GM12878 (cell line): ENCODE measurements around the gene PAM. TPM values are rescaled to one million over a fixed set of nuclear protein-coding genes. Genes with fewer than 3 reads are reported as not detected.

Experiments
- ATAC-seq: fragments of 200-7000 bp; cut with Tn5 transposase; 3 replicates; pipeline ENCODE4 v1.9.1; 2020; ENCODE audit warnings: mild to moderate bottlenecking, moderate library complexity
- BruUV-seq: library from RNA; stranded (reverse); fragments of 400-500 nt; replicated peaks from 2 replicates; lab custom pipeline; 2021; lab: Mats Ljungman, UMichigan
- CTCF ChIA-PET: fragments of 300-600 bp; sonication (Branson Sonifier 250); formaldehyde crosslinking; extraction: SDS; loops from one replicate; lab custom pipeline; 2021; ENCODE audit warnings: inconsistent platforms; lab: Yijun Ruan, JAX
- POLR2A ChIA-PET: fragments of 350-600 bp; formaldehyde crosslinking; extraction: SDS; loops from one replicate; lab custom pipeline; 2021; ENCODE audit warnings: inconsistent platforms; lab: Charles Lee
- RAD21 ChIA-PET: fragments of 300-600 bp; sonication (Branson Sonifier 250); formaldehyde crosslinking; loops from one replicate; lab custom pipeline; 2023; ENCODE audit warnings: antibody characterized with exemption; ENCODE audit not compliant: unreplicated experiment; lab: Charles Lee
- SMC1A ChIA-PET: fragments of 300-600 bp; sonication (Branson Sonifier 250); formaldehyde crosslinking; loops from one replicate; lab custom pipeline; 2023; ENCODE audit not compliant: unreplicated experiment, uncharacterized antibody; lab: Charles Lee
- DNase-seq: peaks from one replicate; pipeline ENCODE4 v3.0.0-alpha.2; 2011; ENCODE audit warnings: low read depth, low spot score
- FAIRE-seq: peaks from 3 replicates; lab custom pipeline; 2011; peaks lifted over from hg19 to GRCh38; lab: Jason Lieb, UNC
- H2AFZ ChIP-seq: 2 replicates; pipeline ENCODE4 v1.6.0; 2011; ENCODE audit warnings: low read depth, low read length, control low read depth; ENCODE audit not compliant: control insufficient read depth
- H3K27ac ChIP-seq: 2 replicates; pipeline ENCODE4 v1.5.1; 2011; ENCODE audit warnings: control low read depth; ENCODE audit not compliant: control insufficient read depth, insufficient read depth
- H3K27me3 ChIP-seq, 2 experiments: replicated peaks in 1 of 2; 2 replicates each; pipeline versions ENCODE4 v1.6.0 to v1.6.1; 2011; ENCODE audit warnings: low read length in 1 of 2; ENCODE audit not compliant: control insufficient read depth in 2 of 2, insufficient read depth in 2 of 2
- H3K36me3 ChIP-seq, 2 experiments: 2 replicates each; pipeline ENCODE4 v1.5.1; 2011; ENCODE audit warnings: low read length in 1 of 2; ENCODE audit not compliant: control insufficient read depth in 2 of 2, insufficient read depth in 2 of 2
- H3K4me1 ChIP-seq: 2 replicates; pipeline ENCODE4 v1.6.1; 2011; ENCODE audit warnings: mild to moderate bottlenecking, low read length, moderate library complexity, mixed read lengths; ENCODE audit not compliant: control insufficient read depth, insufficient read depth
- H3K4me2 ChIP-seq: 2 replicates; pipeline ENCODE4 v1.6.0; 2011; ENCODE audit warnings: control low read depth; ENCODE audit not compliant: control insufficient read depth, insufficient read depth
- H3K4me3 ChIP-seq: fragments of 200-600 bp; sonication (generic); 2 replicates; pipeline ENCODE4 v1.5.1; 2016
- H3K79me2 ChIP-seq: 2 replicates; pipeline ENCODE4 v1.6.0; 2011; ENCODE audit warnings: low read length; ENCODE audit not compliant: control insufficient read depth, insufficient read depth
- H3K9ac ChIP-seq: 2 replicates; pipeline ENCODE4 v1.8.0; 2011; ENCODE audit warnings: low read length, control low read depth, mixed read lengths; ENCODE audit not compliant: control insufficient read depth, insufficient read depth
- H3K9me3 ChIP-seq: replicated peaks from 3 replicates; pipeline ENCODE4 v1.5.1; 2011; ENCODE audit warnings: mild to moderate bottlenecking, low read length; ENCODE audit not compliant: control insufficient read depth, insufficient read depth
- H4K20me1 ChIP-seq: 2 replicates; pipeline ENCODE4 v1.6.0; 2011; ENCODE audit not compliant: control insufficient read depth, insufficient read depth
- BHLHE40 ChIP-seq, 2 experiments: fragments of 450-650 bp in 1 of 2; IDR thresholded peaks; 2 replicates each; pipeline ENCODE4 v1.6.1; 2011 to 2017; ENCODE audit warnings: low read depth in 2 of 2, borderline replicate concordance in 1 of 2, improper control_type of control experiment in 1 of 2, low read length in 1 of 2, mild to moderate bottlenecking in 1 of 2
- DPF2 ChIP-seq: fragments of 450-650 bp; IDR thresholded peaks from 2 replicates; pipeline ENCODE4 v1.6.1; 2017; ENCODE audit warnings: mild to moderate bottlenecking
- E4F1 ChIP-seq: fragments of 450-650 bp; IDR thresholded peaks from 2 replicates; pipeline ENCODE4 v1.6.1; 2018; ENCODE audit warnings: borderline replicate concordance, mild to moderate bottlenecking; ENCODE audit not compliant: partially characterized antibody
- JUND ChIP-seq: IDR thresholded peaks from 2 replicates; pipeline ENCODE4 v1.6.1; 2012; ENCODE audit warnings: low read depth, mild to moderate bottlenecking, low read length, improper control_type of control experiment, moderate library complexity
- KLF5 ChIP-seq: fragments of 450-650 bp; IDR thresholded peaks from 2 replicates; pipeline ENCODE4 v1.6.1; 2014; ENCODE audit warnings: mild to moderate bottlenecking; ENCODE audit not compliant: partially characterized antibody
- NBN ChIP-seq: fragments of 450-650 bp; IDR thresholded peaks from 2 replicates; pipeline ENCODE4 v1.6.1; 2016
- PKNOX1 ChIP-seq: fragments of 450-650 bp; IDR thresholded peaks from 2 replicates; pipeline ENCODE4 v1.6.1; 2016; ENCODE audit warnings: mild to moderate bottlenecking
- RFX5 ChIP-seq: IDR thresholded peaks from 2 replicates; pipeline ENCODE4 v1.6.1; 2011; ENCODE audit warnings: low read depth, low read length, improper control_type of control experiment
- SMAD5 ChIP-seq: IDR thresholded peaks from 2 replicates; pipeline ENCODE4 v1.6.1; 2016; ENCODE audit warnings: antibody characterized with exemption, low read depth
- ZNF207 ChIP-seq: fragments of 450-650 bp; IDR thresholded peaks from 2 replicates; pipeline ENCODE4 v1.6.1; 2014; ENCODE audit warnings: antibody characterized with exemption, mild to moderate bottlenecking, borderline replicate concordance
- WGBS: methylation state at CpG from one replicate; pipeline ENCODE4 v1.1.6; 2016; ENCODE audit warnings: low lambda C conversion rate; ENCODE audit not compliant: insufficient replicate concordance, insufficient coverage; ENCODE audit errors: missing lambda C conversion rate; 5-methylcytosine and 5-hydroxymethylcytosine counted together
- in situ Hi-C: fragments of 300-500 bp; cut with MboI; formaldehyde crosslinking; loops from 9 replicates; pipeline ENCODE4 v1.14.3; 2018; ENCODE audit warnings: mixed read lengths
- intact Hi-C: fragments of 100-400 bp; cut with micrococcal nuclease; formaldehyde crosslinking; loops from one replicate; pipeline ENCODE4 v1.14.2; 2022; ENCODE audit not compliant: unreplicated experiment
- polyA plus RNA-seq, 11 experiments: library from polyadenylated mRNA; depleted of rRNA in 4 of 11; unstranded in 6 of 11; stranded (reverse) in 5 of 11; fragments of >200 nt; fragmentation: Nextera tagmentation in 4 of 11; fragmentation: Illumina TruSeq in 1 of 11; extraction: Ambion mirVana in 4 of 11; extraction: Trizol in 1 of 11; gene quantifications; 1 replicate in 1 of 11; 2 replicates in 10 of 11; pipeline versions ENCODE4 v1.2.1 to v1.2.3, GENCODE V29; 2011 to 2016; ENCODE audit warnings: inconsistent platforms in 2 of 11, missing spikeins in 2 of 11, low read depth in 1 of 11
- total RNA-seq, 4 experiments: library from RNA; depleted of rRNA in 3 of 4; stranded (reverse); fragments of >200 nt in 3 of 4; fragmentation: Illumina TruSeq in 1 of 4; extraction: Trizol in 1 of 4; gene quantifications; 2 replicates each; pipeline versions ENCODE4 v1.2.1 to v1.2.3, GENCODE V29; 2013 to 2021

PAM gene
- total and polyA plus RNA-seq, 10 of the 15 experiments (the other 5 are each of a cell fraction or from before 2014, with no cell fraction given): 5.5 to 72.5 (median 15.4) TPM

- Histone ChIP-seq H3K9me3 (no peaks in the 10 kb centered on the region; the same call in 2 of the 3 replicates), H3K36me3 (no peaks in the 10 kb centered on the region), H3K27me3 (no peaks in the 10 kb centered on the region), H3K4me1 (no peaks in the 10 kb centered on the region), H3K9ac (no peak overlapping the region), H3K27ac (no peak overlapping the region), H3K79me2 (no peaks in the 10 kb centered on the region), H4K20me1 (no peaks in the 10 kb centered on the region), H3K4me2 (no peak overlapping the region), H3K4me3 (no peak overlapping the region), H2AFZ (no peak overlapping the region)
- DNase-seq (no peak), ATAC-seq (no peak), FAIRE-seq (no peak)
- ChIA-PET CTCF (interaction anchor here (1.2 to 2.0 kb wide), 3 partner anchors 9 to 16 kb away, joined by 3 to 6 read pairs (median 3); no protein-coding TSS in a partner anchor), SMC1A (interaction anchor here (1.3 to 1.6 kb wide), 3 partner anchors 12 to 48 kb away, joined by 3 to 10 read pairs (median 3); no protein-coding TSS in a partner anchor), RAD21 (no interaction called here), POLR2A (no interaction called here)
- 66% methylated on average over 5 of the region's 5 CpGs for WGBS
- no peak for TF ChIP-seq RFX5
- TF ChIP-seq SMAD5: no peak
- TF ChIP-seq DPF2: no peak
- TF ChIP-seq NBN: no peak
- no peak for TF ChIP-seq PKNOX1
- TF ChIP-seq BHLHE40 (IDR thresholded peaks at IDR 0.05; ENCODE audit: borderline replicate concordance in 1 of 2, low read depth in 2 of 2, low read length in 1 of 2): no peak
- no peak for TF ChIP-seq KLF5
- no peak for TF ChIP-seq E4F1
- no peak for TF ChIP-seq JUND
- TF ChIP-seq ZNF207: no peak
- intact Hi-C loops: no loop called here
- BruUV-seq: no TSS peak
- in situ Hi-C loops: no loop called here
These were observed 89.9 kb downstream of the PAM start for GRCh38 chr5:102845041-102845440.
